Ishikawa (cell line): ENCODE measurements around the gene GKN2.

Source experiments
- CEBPB ChIP-seq: IDR thresholded peaks from 2 replicates; pipeline ENCODE4 v1.6.1; 2012
- EGR1 ChIP-seq: IDR thresholded peaks from 2 replicates; pipeline ENCODE4 v1.6.1; 2012
- EP300 ChIP-seq: IDR thresholded peaks from 2 replicates; pipeline ENCODE4 v1.6.1; 2012; ENCODE audit warnings: borderline replicate concordance
- REST ChIP-seq: IDR thresholded peaks from 2 replicates; pipeline ENCODE4 v1.6.1; 2012; ENCODE audit warnings: low read depth, mild to moderate bottlenecking
- TAF1 ChIP-seq: IDR thresholded peaks from 2 replicates; pipeline ENCODE4 v1.6.1; 2012; ENCODE audit warnings: low read depth, mild to moderate bottlenecking
- USF1 ChIP-seq: IDR thresholded peaks from 2 replicates; pipeline ENCODE4 v1.6.1; 2012
- YY1 ChIP-seq: IDR thresholded peaks from 2 replicates; pipeline ENCODE4 v1.6.1; 2012; ENCODE audit warnings: low read depth
- ZBTB7A ChIP-seq: IDR thresholded peaks from 2 replicates; pipeline ENCODE4 v1.6.1; 2012; ENCODE audit warnings: low read depth

GRCh38 chr2:68909793-68910674 lies 42.7 kb downstream of the GKN2 start:
- TF ChIP-seq CEBPB (no peak), YY1 (no peak), ZBTB7A (no peak), TAF1 (no peak), EP300 (no peak), EGR1 (no peak), USF1 (no peak), REST (no peak)
